HG02852 (cell line): ENCODE data around the gene TMUB1.

ENCODE experiments used
- ATAC-seq: cut with Tn5 transposase; IDR thresholded peaks from one replicate; pipeline ENCODE4 v1.9.1; 2021; ENCODE audit warnings: mild to moderate bottlenecking, moderate library complexity; ENCODE audit not compliant: unreplicated experiment

The TMUB1 gene

GRCh38 chr7:151071032-151071866 lies 12.0 kb downstream of the TMUB1 start:
- ATAC-seq: no peak

GRCh38 chr7:151070574-151070960 lies 12.7 kb downstream of the TMUB1 start:
- no peak for ATAC-seq

DNA sequence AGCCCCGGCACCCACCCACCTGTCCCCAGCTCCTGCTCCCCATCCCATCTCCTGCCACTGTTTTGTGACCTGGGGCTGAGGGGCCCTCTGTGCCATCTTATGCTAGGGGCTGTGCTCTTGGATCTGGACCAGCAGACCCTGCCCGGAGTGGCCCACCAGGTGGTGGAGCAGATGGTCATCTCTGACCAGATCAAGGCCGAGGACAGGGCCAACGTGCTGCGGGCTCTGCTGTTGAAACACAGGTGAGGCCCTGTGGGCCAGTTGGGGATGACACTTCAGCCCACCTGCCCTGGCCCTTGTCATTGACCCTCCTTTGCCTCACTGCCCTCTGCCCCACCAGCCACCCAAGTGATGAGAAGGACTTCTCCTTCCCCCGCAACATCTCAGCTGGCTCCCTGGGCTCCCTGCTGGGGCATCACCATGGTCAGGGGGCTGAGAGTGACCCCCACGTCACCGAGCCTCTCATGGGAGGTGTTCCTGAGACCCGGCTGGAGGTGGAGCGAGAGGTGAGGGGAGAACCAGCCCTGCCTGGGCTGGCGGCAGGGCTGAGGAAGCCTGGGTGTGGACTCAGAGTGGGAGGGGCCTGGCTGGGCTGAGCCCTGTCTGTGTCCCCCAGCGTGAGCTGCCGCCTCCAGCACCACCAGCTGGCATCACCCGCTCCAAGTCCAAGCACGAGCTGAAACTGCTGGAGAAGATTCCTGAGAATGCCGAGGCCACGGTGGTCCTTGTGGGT lies 13.3 kb downstream of the TMUB1 start:
- no peak for ATAC-seq

GRCh38 chr7:151068069-151068773 lies 15.1 kb downstream of the TMUB1 start:
- no peak for ATAC-seq

DNA sequence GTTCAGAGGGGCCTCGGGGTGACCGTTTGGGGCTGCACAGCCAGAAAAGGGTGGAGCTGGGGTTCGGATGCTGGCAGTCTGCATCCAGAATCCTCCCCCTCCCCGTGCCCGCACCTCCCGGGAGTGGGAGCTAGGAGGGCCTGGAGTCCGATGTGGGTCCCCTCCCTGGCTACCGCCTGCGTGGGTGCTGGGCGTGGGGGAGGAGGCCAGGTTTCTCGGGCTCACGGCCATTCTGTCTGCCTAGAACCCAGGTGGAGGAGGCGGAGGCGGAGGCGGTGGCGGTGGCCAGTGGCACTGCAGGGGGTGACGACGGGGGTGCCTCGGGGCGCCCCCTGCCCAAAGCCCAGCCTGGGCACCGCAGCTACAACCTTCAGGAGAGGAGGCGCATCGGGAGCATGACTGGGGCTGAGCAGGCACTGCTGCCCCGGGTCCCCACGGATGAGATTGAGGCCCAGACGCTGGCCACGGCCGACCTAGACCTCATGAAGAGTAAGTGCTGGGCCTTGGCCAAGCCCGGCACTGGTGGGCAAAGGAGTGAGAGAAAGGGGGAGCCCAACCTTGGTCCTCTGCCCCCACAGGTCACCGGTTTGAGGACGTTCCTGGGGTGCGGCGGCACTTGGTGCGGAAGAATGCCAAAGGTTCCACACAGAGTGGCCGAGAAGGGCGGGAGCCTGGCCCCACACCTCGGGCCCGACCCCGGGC lies 16.9 kb downstream of the TMUB1 start:
- ATAC-seq: no peak

GRCh38 chr7:151065516-151065915 lies 17.8 kb downstream of the TMUB1 start:
- no peak for ATAC-seq

- no peak for ATAC-seq
Observed at GRCh38 chr7:151064993-151065392, 18.3 kb downstream of the TMUB1 start.

- no peak for ATAC-seq
Observed at GRCh38 chr7:151064454-151064853, 18.8 kb downstream of the TMUB1 start.

DNA sequence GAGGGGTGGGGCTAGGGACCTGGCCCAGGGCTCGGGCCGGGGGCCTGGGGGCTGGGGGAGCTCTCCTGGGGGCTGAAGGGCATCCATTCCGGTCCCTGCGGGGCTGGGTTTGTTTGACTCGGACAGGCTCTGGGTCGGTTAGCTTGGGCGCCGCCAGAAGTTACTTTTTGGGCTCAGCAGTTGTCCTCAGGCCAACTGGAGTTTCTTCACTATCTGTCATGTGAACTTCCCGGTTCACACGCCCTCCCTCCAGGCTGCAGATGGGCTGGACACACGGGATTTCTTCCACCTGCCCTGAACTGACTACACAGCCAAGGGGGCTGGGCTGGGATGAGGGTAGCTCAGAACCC lies 20.1 kb downstream of the TMUB1 start:
- no peak for ATAC-seq

- ATAC-seq: no peak
Observed at GRCh38 chr7:151062399-151063211, 20.7 kb downstream of the TMUB1 start.

- ATAC-seq: no peak
Observed at GRCh38 chr7:151062111-151062398, 21.2 kb downstream of the TMUB1 start.

GRCh38 chr7:151061213-151062110 lies 21.8 kb downstream of the TMUB1 start:
- no peak for ATAC-seq

- ATAC-seq: no peak
Observed at GRCh38 chr7:151060416-151061212, 22.7 kb downstream of the TMUB1 start.

GRCh38 chr7:151060113-151060415 lies 23.2 kb downstream of the TMUB1 start:
- ATAC-seq: no peak

- peak; percentile 31 for ATAC-seq
Observed at GRCh38 chr7:151059367-151060112, 23.8 kb downstream of the TMUB1 start, which contains the start of gene SLC4A2. Gene SLC4A2 (plus strand): TSS chr7:151059589. CDS start chr7:151061988, 2,399 bp downstream.

- ATAC-seq: no peak
Observed at GRCh38 chr7:151058781-151059366, 24.4 kb downstream of the TMUB1 start.

- ATAC-seq: peak; percentile 85
Observed at GRCh38 chr7:151057989-151058780, 25.1 kb downstream of the TMUB1 start.
